Activated T-helper 17 cell treated with anti-CD3 and anti-CD28 coated beads, Interleukin-2, amount 50 U/mL, for 72 hours (primary cell): ENCODE results near the gene RPL41. TPM values are rescaled to one million over a fixed set of nuclear protein-coding genes. Genes with fewer than 3 reads are reported as not detected.

Source experiments
- ATAC-seq: fragments of 150-1000 bp; cut with Tn5 transposase; replicated peaks from 2 replicates; pipeline ENCODE4 v1.10.0; 2021; ENCODE audit warnings: mild to moderate bottlenecking, moderate library complexity
- H3K27ac Mint-ChIP-seq: one replicate; pipeline ENCODE4 v1.8.0; 2022; ENCODE audit warnings: mixed read lengths
- H3K27me3 Mint-ChIP-seq: one replicate; pipeline ENCODE4 v1.8.0; 2022; ENCODE audit warnings: mixed read lengths
- H3K36me3 Mint-ChIP-seq: one replicate; pipeline ENCODE4 v1.8.0; 2022; ENCODE audit warnings: low read depth, mild to moderate bottlenecking, mixed read lengths
- H3K4me1 Mint-ChIP-seq: one replicate; pipeline ENCODE4 v1.8.0; 2022; ENCODE audit warnings: mixed read lengths
- H3K4me3 Mint-ChIP-seq: one replicate; pipeline ENCODE4 v1.8.0; 2022; ENCODE audit warnings: mild to moderate bottlenecking, mixed read lengths
- H3K9me3 Mint-ChIP-seq: one replicate; pipeline ENCODE4 v1.8.0; 2022; ENCODE audit warnings: mixed read lengths
- total RNA-seq, 2 donors: library from RNA; stranded (reverse); gene quantifications; one replicate each; pipeline ENCODE4 v1.2.3, GENCODE V29; 2022

RPL41 gene
- total RNA-seq, 2 donors from 2014 or later = 4,564 to 4,582 TPM

- Mint-ChIP-seq H3K27ac (peak overlapping the region; percentile 81), H3K27me3 (no peaks in the 10 kb centered on the region), H3K9me3 (no peaks in the 10 kb centered on the region), H3K36me3 (peaks cover 91% of the 10 kb centered on the region), H3K4me3 (peak overlapping the region; percentile 99), H3K4me1 (peaks cover 14% of the 10 kb centered on the region)
- peak; percentile 38 for ATAC-seq
Measured at GRCh38 chr12:56160193-56160763, 43.8 kb downstream of the RPL41 start.

- Mint-ChIP-seq H3K27ac (peak overlapping the region; percentile 81), H3K36me3 (peaks cover 91% of the 10 kb centered on the region), H3K4me3 (peak overlapping the region; percentile 99), H3K9me3 (no peaks in the 10 kb centered on the region), H3K27me3 (no peaks in the 10 kb centered on the region), H3K4me1 (peaks cover 14% of the 10 kb centered on the region)
- no peak for ATAC-seq
Measured at GRCh38 chr12:56160894-56161689, 44.7 kb downstream of the RPL41 start.

- H3K4me1 Mint-ChIP-seq = peaks cover 14% of the 10 kb centered on the region
- no peaks in the 10 kb centered on the region for H3K9me3 Mint-ChIP-seq
- no peak for ATAC-seq
- H3K27me3 Mint-ChIP-seq = no peaks in the 10 kb centered on the region
- peak overlapping the region; percentile 81 for H3K27ac Mint-ChIP-seq
- H3K36me3 Mint-ChIP-seq = peaks cover 99% of the 10 kb centered on the region
- H3K4me3 Mint-ChIP-seq = peak overlapping the region; percentile 99
Measured at GRCh38 chr12:56161690-56162351, 45.4 kb downstream of the RPL41 start.

GRCh38 chr12:56162468-56163290 is 46.2 kb downstream of the RPL41 start:
- H3K4me3 Mint-ChIP-seq = peak overlapping the region; percentile 19
- no peak overlapping the region for H3K27ac Mint-ChIP-seq
- no peak for ATAC-seq
- H3K36me3 Mint-ChIP-seq = peaks cover 100% of the 10 kb centered on the region
- H3K27me3 Mint-ChIP-seq = no peaks in the 10 kb centered on the region
- peaks cover 14% of the 10 kb centered on the region for H3K4me1 Mint-ChIP-seq
- H3K9me3 Mint-ChIP-seq = no peaks in the 10 kb centered on the region

GRCh38 chr12:56163533-56164344 is 47.3 kb downstream of the RPL41 start:
- no peak for ATAC-seq
- H3K4me3 Mint-ChIP-seq = no peak overlapping the region
- peak overlapping the region; percentile 43 for H3K27ac Mint-ChIP-seq
- peaks cover 100% of the 10 kb centered on the region for H3K36me3 Mint-ChIP-seq
- H3K27me3 Mint-ChIP-seq = no peaks in the 10 kb centered on the region
- no peaks in the 10 kb centered on the region for H3K9me3 Mint-ChIP-seq
- H3K4me1 Mint-ChIP-seq = peaks cover 14% of the 10 kb centered on the region

GRCh38 chr12:56164345-56164729 is 47.9 kb downstream of the RPL41 start:
- H3K4me3 Mint-ChIP-seq = no peak overlapping the region
- H3K36me3 Mint-ChIP-seq = peaks cover 100% of the 10 kb centered on the region
- no peaks in the 10 kb centered on the region for H3K27me3 Mint-ChIP-seq
- H3K27ac Mint-ChIP-seq = peak overlapping the region; percentile 43
- H3K4me1 Mint-ChIP-seq = peaks cover 14% of the 10 kb centered on the region
- ATAC-seq = no peak
- no peaks in the 10 kb centered on the region for H3K9me3 Mint-ChIP-seq

GRCh38 chr12:56165369-56165768 is 48.9 kb downstream of the RPL41 start:
- H3K36me3 Mint-ChIP-seq = peaks cover 100% of the 10 kb centered on the region
- peak overlapping the region; percentile 43 for H3K27ac Mint-ChIP-seq
- no peaks in the 10 kb centered on the region for H3K27me3 Mint-ChIP-seq

More at GRCh38 chr12:56165369-56165768, 48.9 kb downstream of the RPL41 start:
- H3K4me3 Mint-ChIP-seq = no peak overlapping the region
- H3K4me1 Mint-ChIP-seq = peaks cover 8% of the 10 kb centered on the region
- H3K9me3 Mint-ChIP-seq = no peaks in the 10 kb centered on the region
- ATAC-seq = no peak

Other genes starting within 250 kb of the RPL41 start
- 10 to 100 TPM; 23.4 to 35.6 TPM for gene PYM1, start 188.7 kb upstream of the RPL41 start, total RNA-seq
- 100 to 1,000 TPM; 282 to 502 TPM for gene DGKA, start 185.5 kb upstream of the RPL41 start, total RNA-seq
- gene PMEL, start 150.6 kb upstream of the RPL41 start, total RNA-seq = 1 to 10 TPM in 1 of 2 donors, under 1 TPM in 1; 0.30 to 2.5 TPM
- gene CDK2, start 149.8 kb upstream of the RPL41 start, total RNA-seq = 100 to 1,000 TPM; 101 to 104 TPM
- 10 to 100 TPM; 34.2 to 50.8 TPM for gene RAB5B, start 142.6 kb upstream of the RPL41 start, total RNA-seq
- gene SUOX, start 119.4 kb upstream of the RPL41 start, total RNA-seq = 1 to 10 TPM; 3.4 to 3.5 TPM
- gene IKZF4, start 95.6 kb upstream of the RPL41 start, total RNA-seq = 10 to 100 TPM; 19.1 to 20.3 TPM
- 10 to 100 TPM; 32.5 to 36.1 TPM for gene RPS26, start 74.7 kb upstream of the RPL41 start, total RNA-seq
- under 1 TPM; 0.56 to 0.64 TPM for gene ERBB3, start 36.5 kb upstream of the RPL41 start, total RNA-seq
- 100 to 1,000 TPM; 213 to 427 TPM for gene PA2G4, start 12.1 kb upstream of the RPL41 start, total RNA-seq
- gene ZC3H10, start 1.6 kb downstream of the RPL41 start, total RNA-seq = 1 to 10 TPM; 7.8 to 8.0 TPM
- gene ESYT1, start 11.6 kb downstream of the RPL41 start, total RNA-seq = 100 to 1,000 TPM; 234 to 236 TPM
- 100 to 1,000 TPM in 1 of 2 donors, 10 to 100 TPM in 1; 96.9 to 114 TPM for gene MYL6B, start 36.0 kb downstream of the RPL41 start, total RNA-seq
- 1,000 to 10,000 TPM in 1 of 2 donors, 100 to 1,000 TPM in 1; 974 to 1,528 TPM for gene MYL6, start 41.7 kb downstream of the RPL41 start, total RNA-seq
- 100 to 1,000 TPM; 104 to 114 TPM for gene SMARCC2, start 72.8 kb downstream of the RPL41 start, total RNA-seq
- 10 to 100 TPM; 31.4 to 33.0 TPM for gene RNF41, start 105.3 kb downstream of the RPL41 start, total RNA-seq
- 10 to 100 TPM; 61.0 to 96.6 TPM for gene NABP2, start 107.7 kb downstream of the RPL41 start, total RNA-seq
- under 1 TPM in 1 of 2 donors, not detected in 1; 0.41 TPM for gene SLC39A5, start 113.4 kb downstream of the RPL41 start, total RNA-seq
- gene ANKRD52, start 141.8 kb downstream of the RPL41 start, total RNA-seq = 10 to 100 TPM; 31.1 to 43.0 TPM
- gene COQ10A, start 150.3 kb downstream of the RPL41 start, total RNA-seq = 1 to 10 TPM; 5.3 to 9.7 TPM
- gene CS, start 183.7 kb downstream of the RPL41 start, total RNA-seq = 100 to 1,000 TPM; 230 to 363 TPM
- gene CNPY2, start 199.4 kb downstream of the RPL41 start, total RNA-seq = 100 to 1,000 TPM in 1 of 2 donors, 10 to 100 TPM in 1; 86.5 to 165 TPM
- 10 to 100 TPM; 24.4 to 74.5 TPM for gene PAN2, start 217.4 kb downstream of the RPL41 start, total RNA-seq
- gene IL23A, start 222.3 kb downstream of the RPL41 start, total RNA-seq = 10 to 100 TPM in 1 of 2 donors, 1 to 10 TPM in 1; 9.8 to 67.1 TPM
- gene STAT2, start 243.5 kb downstream of the RPL41 start, total RNA-seq = 100 to 1,000 TPM in 1 of 2 donors, 10 to 100 TPM in 1; 85.0 to 144 TPM
- not detected for gene APOF, start 246.2 kb downstream of the RPL41 start, total RNA-seq